ENCODE results near the gene IGSF9B. TPM values are rescaled to one million over a fixed set of nuclear protein-coding genes. Genes with fewer than 3 reads are reported as not detected.
"Not testable (repeated sequence)": the region's sequence is repeated elsewhere in the genome, so short reads cannot be mapped to it uniquely, and the experiment has no call there.

Gene IGSF9B, protein sequence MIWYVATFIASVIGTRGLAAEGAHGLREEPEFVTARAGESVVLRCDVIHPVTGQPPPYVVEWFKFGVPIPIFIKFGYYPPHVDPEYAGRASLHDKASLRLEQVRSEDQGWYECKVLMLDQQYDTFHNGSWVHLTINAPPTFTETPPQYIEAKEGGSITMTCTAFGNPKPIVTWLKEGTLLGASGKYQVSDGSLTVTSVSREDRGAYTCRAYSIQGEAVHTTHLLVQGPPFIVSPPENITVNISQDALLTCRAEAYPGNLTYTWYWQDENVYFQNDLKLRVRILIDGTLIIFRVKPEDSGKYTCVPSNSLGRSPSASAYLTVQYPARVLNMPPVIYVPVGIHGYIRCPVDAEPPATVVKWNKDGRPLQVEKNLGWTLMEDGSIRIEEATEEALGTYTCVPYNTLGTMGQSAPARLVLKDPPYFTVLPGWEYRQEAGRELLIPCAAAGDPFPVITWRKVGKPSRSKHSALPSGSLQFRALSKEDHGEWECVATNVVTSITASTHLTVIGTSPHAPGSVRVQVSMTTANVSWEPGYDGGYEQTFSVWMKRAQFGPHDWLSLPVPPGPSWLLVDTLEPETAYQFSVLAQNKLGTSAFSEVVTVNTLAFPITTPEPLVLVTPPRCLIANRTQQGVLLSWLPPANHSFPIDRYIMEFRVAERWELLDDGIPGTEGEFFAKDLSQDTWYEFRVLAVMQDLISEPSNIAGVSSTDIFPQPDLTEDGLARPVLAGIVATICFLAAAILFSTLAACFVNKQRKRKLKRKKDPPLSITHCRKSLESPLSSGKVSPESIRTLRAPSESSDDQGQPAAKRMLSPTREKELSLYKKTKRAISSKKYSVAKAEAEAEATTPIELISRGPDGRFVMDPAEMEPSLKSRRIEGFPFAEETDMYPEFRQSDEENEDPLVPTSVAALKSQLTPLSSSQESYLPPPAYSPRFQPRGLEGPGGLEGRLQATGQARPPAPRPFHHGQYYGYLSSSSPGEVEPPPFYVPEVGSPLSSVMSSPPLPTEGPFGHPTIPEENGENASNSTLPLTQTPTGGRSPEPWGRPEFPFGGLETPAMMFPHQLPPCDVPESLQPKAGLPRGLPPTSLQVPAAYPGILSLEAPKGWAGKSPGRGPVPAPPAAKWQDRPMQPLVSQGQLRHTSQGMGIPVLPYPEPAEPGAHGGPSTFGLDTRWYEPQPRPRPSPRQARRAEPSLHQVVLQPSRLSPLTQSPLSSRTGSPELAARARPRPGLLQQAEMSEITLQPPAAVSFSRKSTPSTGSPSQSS (N-terminal part only)
- total RNA-seq: 2.0 TPM in 1 of 2 replicates, not detected in the other

- peak; percentile 33 for DNase-seq (ENCODE audit: low read depth)
Measured at GRCh38 chr11:133956650-133957633, at the start of gene IGSF9B. Gene IGSF9B (minus strand): TSS chr11:133956968. CDS start chr11:133956754, 214 bp downstream.

DNA sequence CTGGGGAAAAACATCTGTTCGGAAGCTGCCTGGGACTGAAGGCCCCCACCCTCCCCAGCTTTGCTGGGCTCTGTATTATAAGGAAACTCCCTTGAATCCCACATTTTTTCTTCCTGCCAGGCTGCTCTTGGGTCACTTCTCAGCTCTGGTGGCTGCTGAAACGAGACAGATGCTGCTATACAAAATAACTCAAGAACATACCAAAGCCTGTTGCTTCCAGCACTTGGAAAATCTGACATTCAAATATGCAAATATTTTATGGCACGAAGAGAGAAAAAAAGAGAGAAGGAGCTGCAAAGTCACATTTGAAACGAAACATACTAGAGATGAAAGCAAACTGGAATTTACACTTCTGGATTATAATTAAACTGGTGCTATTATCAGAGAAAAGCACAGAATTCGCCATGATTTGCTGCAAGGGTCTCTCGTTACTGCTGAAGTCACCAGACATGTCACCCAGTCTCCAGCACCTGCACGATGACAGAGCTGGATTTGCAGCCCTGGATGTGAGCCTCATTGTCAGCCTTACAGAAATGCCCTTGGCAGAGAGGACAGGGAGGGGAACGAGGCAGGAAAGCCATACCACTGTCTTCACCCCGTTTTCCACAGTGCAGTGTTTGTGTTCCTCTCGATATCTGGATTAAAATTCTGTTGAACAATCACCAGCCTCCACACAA lies 47.9 kb upstream of the IGSF9B start:
- no peak for DNase-seq (ENCODE audit: low read depth)

- no peak for DNase-seq (ENCODE audit: low read depth)
Measured at GRCh38 chr11:134003792-134004495, 47.2 kb upstream of the IGSF9B start.

DNA sequence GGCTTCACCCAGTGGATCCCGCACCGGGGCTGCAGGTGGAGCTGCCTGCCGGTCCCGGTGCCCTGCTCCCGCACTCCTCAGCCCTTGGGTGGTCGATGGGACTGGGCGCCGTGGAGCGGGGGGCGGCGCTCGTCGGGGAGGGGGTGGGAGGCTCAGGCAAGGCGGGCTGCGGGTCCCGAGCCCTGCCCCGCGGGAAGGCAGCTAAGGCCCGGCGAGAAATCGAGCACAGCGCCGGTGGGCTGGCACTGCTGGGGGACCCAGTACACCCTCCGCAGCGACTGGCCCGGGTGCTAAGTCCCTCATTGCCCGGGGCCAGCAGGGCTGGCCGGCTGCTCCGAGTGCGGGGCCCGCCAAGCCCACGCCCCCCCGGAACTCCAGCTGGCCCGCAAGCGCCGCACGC lies 46.1 kb upstream of the IGSF9B start:
- not testable (repeated sequence) for DNase-seq (ENCODE audit: low read depth)

DNA sequence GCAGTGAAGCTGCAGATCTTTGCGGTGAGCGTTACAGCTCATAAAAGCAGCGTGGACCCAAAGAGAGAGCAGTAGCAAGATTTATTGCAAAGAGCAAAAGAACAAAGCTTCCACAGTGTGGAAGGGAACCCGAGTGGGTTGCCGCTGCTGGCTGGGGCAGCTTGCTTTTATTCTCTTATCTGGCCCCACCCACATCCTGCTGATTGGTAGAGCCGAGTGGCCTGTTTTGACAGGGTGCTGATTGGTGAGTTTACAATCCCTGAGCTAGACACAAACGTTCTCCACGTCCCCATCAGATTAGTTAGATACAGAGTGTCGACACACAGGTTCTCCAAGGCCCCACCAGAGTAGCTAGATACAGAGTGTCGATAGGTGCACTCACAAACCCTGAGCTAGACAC lies 45.6 kb upstream of the IGSF9B start:
- not testable (repeated sequence) for DNase-seq (ENCODE audit: low read depth)

DNA sequence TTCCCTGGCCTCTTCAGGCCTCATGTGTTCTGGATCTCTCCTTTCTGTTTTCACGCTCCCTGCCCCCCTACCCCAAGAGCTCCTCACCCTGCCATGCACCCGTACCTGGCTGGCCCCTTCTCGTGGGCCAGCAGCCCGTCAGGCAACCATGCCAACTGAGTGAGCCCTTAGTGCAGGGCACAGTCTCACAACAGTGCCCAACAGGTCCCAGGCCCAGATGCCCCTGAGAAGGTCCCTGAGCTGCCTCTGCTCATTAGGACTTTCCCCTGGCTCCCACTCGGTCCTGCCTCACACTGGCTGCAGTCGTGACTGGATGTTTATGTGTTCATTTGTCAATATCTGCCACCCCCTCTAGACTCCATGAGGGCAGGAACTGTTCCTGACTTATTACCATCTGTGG lies 44.8 kb upstream of the IGSF9B start:
- no peak for DNase-seq (ENCODE audit: low read depth)

DNA sequence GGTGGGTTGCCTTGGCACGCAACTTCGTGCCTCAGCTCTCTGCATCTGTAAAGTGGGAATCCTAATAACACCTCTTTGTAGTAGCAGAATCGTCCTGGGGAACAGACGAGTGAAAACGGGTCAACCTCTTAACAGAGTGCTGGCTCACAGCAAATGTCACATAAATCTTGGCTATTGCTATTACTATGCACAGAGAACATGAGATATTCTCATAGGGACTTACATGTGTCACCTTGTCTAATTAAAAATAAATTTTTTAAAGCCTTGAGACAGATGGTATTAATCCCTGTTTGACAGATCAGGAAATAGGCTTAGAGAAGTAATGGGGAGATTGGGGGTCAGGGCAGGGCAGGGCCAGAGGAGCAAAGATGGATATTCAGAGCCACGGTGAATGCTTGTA lies 44.3 kb upstream of the IGSF9B start:
- DNase-seq (ENCODE audit: low read depth): no peak

DNA sequence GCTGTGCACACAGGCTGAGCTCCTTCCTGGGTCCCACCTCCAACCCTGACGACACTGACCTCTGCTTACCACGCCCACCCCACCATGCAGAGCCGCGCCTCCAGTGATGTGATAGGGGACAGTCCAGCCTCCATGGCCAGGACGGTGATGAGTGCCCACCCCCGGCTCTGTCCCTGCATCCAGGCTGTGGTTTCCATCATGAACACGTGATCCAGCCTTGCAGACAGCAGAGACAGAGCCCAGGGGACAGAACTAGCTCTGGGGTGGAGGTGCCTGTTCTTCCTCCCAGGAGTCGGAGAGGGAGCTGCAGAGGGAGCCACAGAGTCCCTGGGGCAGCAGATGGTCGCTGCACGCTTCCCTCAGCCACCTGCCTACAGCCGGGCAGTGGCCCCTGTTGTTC lies 42.6 kb upstream of the IGSF9B start:
- no peak for DNase-seq (ENCODE audit: low read depth)

GRCh38 chr11:133997554-133997953 lies 40.8 kb upstream of the IGSF9B start:
- no peak for DNase-seq (ENCODE audit: low read depth)

- DNase-seq (ENCODE audit: low read depth): no peak
Measured at GRCh38 chr11:133996671-133997070, 39.9 kb upstream of the IGSF9B start.

- no peak for DNase-seq (ENCODE audit: low read depth)
Measured at GRCh38 chr11:133995066-133995465, 38.3 kb upstream of the IGSF9B start.

GRCh38 chr11:133993921-133994320 lies 37.2 kb upstream of the IGSF9B start:
- DNase-seq (ENCODE audit: low read depth): no peak

GRCh38 chr11:133993107-133993506 lies 36.3 kb upstream of the IGSF9B start:
- DNase-seq (ENCODE audit: low read depth): no peak

- no peak for DNase-seq (ENCODE audit: low read depth)
Measured at GRCh38 chr11:133992121-133992520, 35.4 kb upstream of the IGSF9B start.

- DNase-seq (ENCODE audit: low read depth): no peak
Measured at GRCh38 chr11:133991101-133991500, 34.3 kb upstream of the IGSF9B start.

GRCh38 chr11:133990501-133990900 lies 33.7 kb upstream of the IGSF9B start:
- DNase-seq (ENCODE audit: low read depth): no peak

DNA sequence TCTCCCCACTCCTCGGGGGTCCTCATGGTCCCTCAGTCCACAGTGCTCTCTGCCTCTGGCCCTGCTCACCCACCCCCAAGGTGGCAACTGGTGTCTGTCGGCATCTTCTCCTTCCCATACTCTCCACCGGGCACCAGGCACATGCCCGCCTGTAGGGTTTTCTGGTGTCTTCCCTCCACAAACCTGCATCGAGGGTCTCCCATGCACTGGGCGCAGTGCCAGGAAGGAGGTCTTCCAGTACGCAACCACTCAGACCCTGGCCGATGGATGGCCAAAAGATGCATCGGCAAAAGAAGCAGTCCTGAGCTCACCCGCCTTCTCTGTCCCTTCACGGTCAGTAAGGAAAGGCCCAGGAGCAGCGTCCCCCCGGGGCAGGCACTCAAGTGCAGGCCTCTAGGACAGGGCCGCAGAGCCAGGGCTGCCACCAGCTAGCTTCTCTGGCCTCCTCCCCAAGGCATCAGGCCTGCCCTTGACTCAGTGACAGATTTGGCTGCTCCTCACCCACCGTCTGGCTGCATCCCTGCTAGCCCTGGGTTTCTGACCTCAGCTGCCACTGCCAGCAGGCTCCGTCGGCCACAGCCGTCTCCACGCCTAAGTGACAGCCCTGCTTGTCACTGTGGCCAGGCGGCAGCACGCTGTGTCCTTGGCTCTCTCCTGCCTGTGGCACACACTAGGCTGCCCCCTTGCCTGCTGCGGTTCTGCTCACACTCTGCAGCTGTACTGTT lies 32.1 kb upstream of the IGSF9B start:
- no peak for DNase-seq (ENCODE audit: low read depth)

DNA sequence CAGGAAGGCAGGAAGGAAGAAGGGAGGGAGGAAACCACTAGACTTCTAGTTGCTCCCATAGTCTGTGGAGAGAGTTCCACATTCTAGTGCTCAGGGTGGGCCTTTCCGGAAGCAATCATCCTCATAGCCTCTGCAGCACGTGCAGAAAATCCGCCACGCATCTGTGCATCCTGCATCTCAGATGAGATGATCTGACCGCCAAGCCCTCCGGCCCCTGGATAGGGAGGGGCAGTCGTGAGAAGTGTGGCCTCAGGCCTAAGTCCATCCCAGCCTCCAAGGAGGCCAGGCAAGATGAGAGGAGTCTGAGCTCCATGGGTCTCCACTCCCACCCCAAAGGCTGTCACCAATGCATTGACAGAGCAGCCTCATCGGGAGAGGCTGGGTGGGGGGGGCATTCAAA lies 30.4 kb upstream of the IGSF9B start:
- no peak for DNase-seq (ENCODE audit: low read depth)
